IMR-90 (cell line): Measurements from ENCODE around the gene FAM210B. TPM values are rescaled to one million over a fixed set of nuclear protein-coding genes. Genes with fewer than 3 reads are reported as not detected.

Experiments used
- ATAC-seq: fragments of 200-7000 bp; cut with Tn5 transposase; 2 replicates; pipeline ENCODE4 v1.9.1; 2020; ENCODE audit warnings: low read depth, mild to moderate bottlenecking, moderate library complexity
- BruUV-seq: library from RNA; stranded (reverse); fragments of 400-500 nt; replicated peaks from 2 replicates; lab custom pipeline; 2021; lab: Mats Ljungman, UMichigan
- CTCF ChIA-PET: fragments of 300-600 bp; formaldehyde crosslinking; extraction: SDS; loops from one replicate; lab custom pipeline; 2021; ENCODE audit warnings: antibody characterized with exemption; lab: Yijun Ruan, JAX
- POLR2A ChIA-PET: fragments of 300-600 bp; sonication (Branson Sonifier 250); formaldehyde crosslinking; loops from one replicate; lab custom pipeline; 2022; ENCODE audit warnings: antibody characterized with exemption; ENCODE audit not compliant: unreplicated experiment; lab: Charles Lee
- DNase-seq: peaks from one replicate; pipeline ENCODE4 v3.0.0; 2013
- H2AFZ ChIP-seq: replicated peaks from 2 replicates; pipeline ENCODE3; 2013; ENCODE audit warnings: low read length, mild to moderate bottlenecking; ENCODE audit not compliant: poor library complexity
- H2AK5ac ChIP-seq: 2 replicates; pipeline ENCODE4 v1.6.1; 2013; ENCODE audit warnings: low read depth, low read length, inconsistent platforms
- H2AK9ac ChIP-seq: replicated peaks from 2 replicates; pipeline ENCODE3; 2013; ENCODE audit warnings: mild to moderate bottlenecking, low read depth, low read length, moderate library complexity; ENCODE audit not compliant: poor library complexity
- H2BK120ac ChIP-seq: 2 replicates; pipeline ENCODE4 v1.6.1; 2013; ENCODE audit warnings: low read depth, low read length, inconsistent platforms
- H2BK15ac ChIP-seq: 3 replicates; pipeline ENCODE4 v1.6.1; 2013; ENCODE audit warnings: low read depth, low read length, inconsistent platforms
- H2BK20ac ChIP-seq: 2 replicates; pipeline ENCODE4 v1.6.1; 2013; ENCODE audit warnings: low read depth, mild to moderate bottlenecking, inconsistent platforms, low read length, moderate library complexity
- H2BK5ac ChIP-seq: 2 replicates; pipeline ENCODE4 v1.6.1; 2013; ENCODE audit warnings: mild to moderate bottlenecking, low read depth, low read length, inconsistent platforms; ENCODE audit not compliant: poor library complexity, severe bottlenecking
- H3K14ac ChIP-seq: replicated peaks from 2 replicates; pipeline ENCODE4 v1.6.1; 2013; ENCODE audit warnings: low read depth, low read length, inconsistent platforms
- H3K18ac ChIP-seq: 2 replicates; pipeline ENCODE4 v1.6.1; 2013; ENCODE audit warnings: low read depth, low read length, control low read depth
- H3K23ac ChIP-seq: 2 replicates; pipeline ENCODE4 v1.6.1; 2013; ENCODE audit warnings: low read depth, low read length, inconsistent platforms
- H3K27ac ChIP-seq: 2 replicates; pipeline ENCODE4 v1.5.1; 2013; ENCODE audit warnings: mild to moderate bottlenecking, control low read depth, low read length; ENCODE audit not compliant: insufficient read depth
- H3K27me3 ChIP-seq: 2 replicates; pipeline ENCODE4 v1.6.1; 2013; ENCODE audit warnings: low read length; ENCODE audit not compliant: control insufficient read depth, insufficient read depth
- H3K36me3 ChIP-seq: 2 replicates; pipeline ENCODE4 v1.6.1; 2013; ENCODE audit warnings: low read length, mixed read lengths; ENCODE audit not compliant: control insufficient read depth, insufficient read depth
- H3K4ac ChIP-seq: 2 replicates; pipeline ENCODE4 v1.6.1; 2013; ENCODE audit warnings: low read depth, low read length, inconsistent platforms
- H3K4me1 ChIP-seq: 2 replicates; pipeline ENCODE4 v1.6.1; 2013; ENCODE audit warnings: low read length, mixed read lengths; ENCODE audit not compliant: control insufficient read depth, insufficient read depth
- H3K4me2 ChIP-seq: 2 replicates; pipeline ENCODE4 v1.6.1; 2013; ENCODE audit warnings: low read depth, mild to moderate bottlenecking, control low read depth, low read length, moderate library complexity
- H3K4me3 ChIP-seq: 2 replicates; pipeline ENCODE4 v1.5.1; 2013; ENCODE audit warnings: low read depth, mild to moderate bottlenecking, control low read depth, low read length, moderate library complexity; ENCODE audit not compliant: insufficient read depth
- H3K56ac ChIP-seq: 2 replicates; pipeline ENCODE4 v1.6.1; 2013; ENCODE audit warnings: low read length, inconsistent platforms; ENCODE audit not compliant: insufficient read depth; ENCODE audit errors: extremely low read depth
- H3K79me1 ChIP-seq, 2 experiments: 2 replicates each; pipeline ENCODE4 v1.6.1; 2013; ENCODE audit warnings: low read length in 2 of 2, inconsistent platforms in 1 of 2, low read depth in 1 of 2
- H3K9ac ChIP-seq: 2 replicates; pipeline ENCODE4 v1.6.1; 2013; ENCODE audit warnings: low read depth, low read length, control low read depth
- H3K9me1 ChIP-seq: 2 replicates; pipeline ENCODE4 v1.6.1; 2013; ENCODE audit warnings: low read length, inconsistent platforms; ENCODE audit not compliant: insufficient read depth
- H3K9me3 ChIP-seq: 2 replicates; pipeline ENCODE4 v1.6.1; 2013; ENCODE audit warnings: low read length; ENCODE audit not compliant: control insufficient read depth, insufficient read depth
- H4K20me1 ChIP-seq: 2 replicates; pipeline ENCODE4 v1.6.1; 2013; ENCODE audit warnings: low read length, inconsistent platforms; ENCODE audit not compliant: insufficient read depth
- H4K5ac ChIP-seq: 2 replicates; pipeline ENCODE4 v1.6.1; 2013; ENCODE audit warnings: mild to moderate bottlenecking, low read depth, low read length, control low read depth
- H4K8ac ChIP-seq, 2 experiments: 2 replicates each; pipeline ENCODE4 v1.6.1; 2013; ENCODE audit warnings: low read depth in 2 of 2, low read length in 2 of 2, control low read depth in 1 of 2, inconsistent platforms in 1 of 2
- H4K91ac ChIP-seq: 2 replicates; pipeline ENCODE4 v1.6.1; 2013; ENCODE audit warnings: low read depth, low read length, inconsistent platforms; ENCODE audit not compliant: insufficient read depth
- BHLHE40 ChIP-seq: fragments of 150-350 bp; IDR thresholded peaks from 2 replicates; pipeline ENCODE4 v1.6.1; 2016; ENCODE audit warnings: mild to moderate bottlenecking, low read depth, low read length
- MAFK ChIP-seq: IDR thresholded peaks from 2 replicates; pipeline ENCODE4 v1.6.1; 2012; ENCODE audit warnings: low read depth, low read length, improper control_type of control experiment
- RCOR1 ChIP-seq: IDR thresholded peaks from 2 replicates; pipeline ENCODE4 v1.6.1; 2012; ENCODE audit warnings: mild to moderate bottlenecking, low read length, improper control_type of control experiment; ENCODE audit not compliant: insufficient replicate concordance
- SMC3 ChIP-seq: fragments of 150-350 bp; IDR thresholded peaks from 2 replicates; pipeline ENCODE4 v1.6.1; 2016; ENCODE audit warnings: low read depth, mild to moderate bottlenecking, antibody characterized with exemption, low read length, moderate library complexity
- WGBS, 2 experiments: methylation state at CpG; one replicate each; pipeline versions ENCODE4 v1.1.5 to v1.1.7; 2013; ENCODE audit warnings: missing lambda C conversion rate in 2 of 2; ENCODE audit not compliant: insufficient read length in 1 of 2; ENCODE audit errors: extremely low coverage in 2 of 2; 5-methylcytosine and 5-hydroxymethylcytosine counted together
- dilution Hi-C: fragments of 300-500 bp; cut with HindIII; formaldehyde crosslinking; loops from one replicate; pipeline ENCODE4 v1.14.3; 2018; ENCODE audit warnings: low sequenced_read_pairs; ENCODE audit not compliant: unreplicated experiment
- in situ Hi-C: fragments of 300-500 bp; cut with MboI; formaldehyde crosslinking; loops from 3 replicates; pipeline ENCODE4 v1.14.3; 2019; ENCODE audit warnings: low sequenced_read_pairs, inconsistent platforms, mixed read lengths
- intact Hi-C: fragments of 100-400 bp; cut with micrococcal nuclease; formaldehyde crosslinking; loops from 2 replicates; pipeline ENCODE4 v1.10.0; 2022
- polyA plus RNA-seq, 3 experiments: library from polyadenylated mRNA; depleted of rRNA; stranded (reverse); fragments of >200 nt; gene quantifications; 2 replicates each; pipeline ENCODE4 v1.2.3, GENCODE V29; 2012; ENCODE audit warnings: low replicate concordance in 1 of 3
- total RNA-seq: library from RNA; depleted of rRNA; stranded (reverse); fragments of >200 nt; gene quantifications from 2 replicates; pipeline ENCODE4 v1.2.3, GENCODE V29; 2012

FAM210B gene
- total and polyA plus RNA-seq, 2 of the 4 experiments (the other 2 are of a cell fraction): 29.5 to 45.0 TPM

DNA sequence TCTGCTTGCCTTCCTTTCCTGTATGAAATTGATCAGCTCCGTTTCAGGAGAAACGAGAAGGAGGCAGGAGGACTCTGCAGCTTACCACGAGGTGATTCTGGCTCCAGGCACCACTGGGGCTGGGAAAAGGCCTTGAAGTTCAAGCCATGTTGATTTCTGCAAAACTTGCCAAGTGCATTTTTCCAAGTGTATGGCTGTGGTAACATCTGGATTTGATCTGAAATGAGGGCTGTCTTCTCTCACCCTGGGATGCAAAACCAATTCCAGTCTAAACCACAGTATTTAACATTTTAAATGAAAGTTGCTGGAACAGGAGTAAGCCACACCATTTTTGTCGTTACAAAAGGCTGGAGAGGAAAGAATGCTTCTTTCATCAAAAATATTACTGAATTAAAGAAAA, 36.1 kb upstream of the FAM210B start:
- H2BK15ac ChIP-seq: no peak overlapping the region
- no peak overlapping the region for H2AK5ac ChIP-seq
- no peaks in the 10 kb centered on the region for H3K9me1 ChIP-seq
- H4K91ac ChIP-seq: no peak overlapping the region
- TF ChIP-seq MAFK (no peak), SMC3 (no peak), BHLHE40 (no peak), RCOR1 (no peak)
- intact Hi-C loops (no loop called here), dilution Hi-C loops (no loop called here), in situ Hi-C loops (no loop called here)
- no peak overlapping the region for H3K18ac ChIP-seq
- DNase-seq: no peak
- no peak overlapping the region for H4K8ac ChIP-seq
- H4K20me1 ChIP-seq: no peaks in the 10 kb centered on the region
- no peak overlapping the region for H3K4me3 ChIP-seq
- no peaks in the 10 kb centered on the region for H3K36me3 ChIP-seq
- no peak overlapping the region for H2AK9ac ChIP-seq
- H3K27me3 ChIP-seq: no peaks in the 10 kb centered on the region
- H3K9me3 ChIP-seq: no peaks in the 10 kb centered on the region
- no peak overlapping the region for H4K5ac ChIP-seq
- ATAC-seq: no peak
- WGBS, 2 experiments: 0% methylated on average over 1 of the region's 4 CpGs; no CpG with 5 or more reads in 1 of the 2 experiments
- ChIA-PET POLR2A (no interaction called here), CTCF (no interaction called here)
- no peak overlapping the region for H2BK20ac ChIP-seq
- no peak overlapping the region for H3K9ac ChIP-seq
- no peaks in the 10 kb centered on the region for H3K79me1 ChIP-seq
- no peak overlapping the region for H3K56ac ChIP-seq
- H3K27ac ChIP-seq: no peak overlapping the region
- H3K14ac ChIP-seq: no peak overlapping the region
- H2BK120ac ChIP-seq: no peak overlapping the region
- H2BK5ac ChIP-seq: no peak overlapping the region
- H2AFZ ChIP-seq: no peak overlapping the region
- no peak overlapping the region for H3K4me2 ChIP-seq
- no TSS peak for BruUV-seq
- H3K23ac ChIP-seq: no peak overlapping the region
- no peak overlapping the region for H3K4ac ChIP-seq
- no peaks in the 10 kb centered on the region for H3K4me1 ChIP-seq
